GM19238 (cell line): Measurements from ENCODE around the gene PRKAG2.
A peak's percentile ranks its signal among the peaks of the same experiment; 100 is the strongest.

ENCODE experiments used
- DNase-seq: peaks from one replicate; pipeline ENCODE4 v3.0.0; 2011; ENCODE audit warnings: low spot score; ENCODE audit not compliant: insufficient read length

Gene PRKAG2

DNA sequence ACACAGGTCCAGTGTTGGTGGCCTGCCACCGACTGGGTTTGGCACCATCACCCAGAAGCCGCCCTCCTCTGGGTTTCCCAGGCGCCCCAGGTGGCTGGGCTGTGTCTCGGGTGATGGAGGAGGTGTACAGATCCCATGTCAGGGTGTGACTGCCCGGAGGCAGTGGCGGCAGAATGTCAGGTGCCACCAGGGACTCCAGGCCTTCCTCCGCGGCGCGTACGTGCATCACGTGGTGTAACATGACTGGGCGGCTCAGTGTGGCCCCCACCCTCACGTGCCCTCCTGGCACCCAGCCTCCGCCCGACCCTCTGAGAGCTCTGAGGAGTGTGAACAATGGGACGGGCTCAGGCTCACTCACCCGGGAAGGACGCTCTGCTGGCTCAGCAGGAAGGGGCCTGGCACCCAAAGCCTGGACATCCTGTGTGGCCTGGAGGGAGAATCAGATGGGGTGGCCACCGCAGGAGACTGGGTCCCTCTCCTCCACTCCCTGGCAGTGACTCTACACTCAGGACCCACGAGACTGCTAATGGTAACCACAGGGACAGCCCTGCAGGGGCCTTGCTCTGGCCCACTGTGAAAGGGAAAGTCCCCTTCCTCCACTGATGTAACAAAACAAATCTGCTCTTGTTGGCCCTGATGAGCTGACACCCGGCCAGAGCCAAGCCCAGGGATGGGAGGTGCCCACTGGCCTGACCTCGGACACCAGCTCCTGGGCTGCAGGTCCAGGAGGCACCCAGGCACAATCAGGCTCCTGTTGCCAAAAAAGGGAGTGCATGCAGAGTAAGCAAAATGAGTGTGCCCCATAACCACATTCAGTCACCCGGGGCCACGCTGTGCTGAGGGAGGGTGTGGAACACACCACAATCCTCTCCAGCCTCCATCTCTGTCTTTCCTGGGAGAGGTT is 164.8 kb downstream of the PRKAG2 start:
- DNase-seq, result no peak

DNA sequence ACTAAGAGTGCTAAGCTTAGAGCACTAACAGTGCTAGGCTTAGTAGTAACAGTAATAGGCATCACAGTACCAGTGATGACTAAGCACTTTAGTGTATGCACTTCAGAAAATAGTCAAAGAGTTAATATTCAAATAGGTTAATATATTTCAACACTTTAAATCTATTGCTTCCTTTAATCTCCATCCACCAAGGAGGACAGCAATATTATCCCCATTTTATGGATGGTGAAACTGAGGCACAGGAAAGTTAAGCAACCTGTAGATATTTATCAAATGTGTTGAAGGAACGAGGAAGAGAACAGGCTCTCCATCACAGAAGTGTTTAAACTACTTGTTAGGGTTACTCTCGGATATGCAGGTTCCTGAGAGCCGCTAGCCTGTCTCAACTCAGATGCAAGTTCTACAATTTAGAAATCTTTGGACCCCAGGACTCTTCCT is 165.5 kb downstream of the PRKAG2 start:
- DNase-seq, result no peak

DNA sequence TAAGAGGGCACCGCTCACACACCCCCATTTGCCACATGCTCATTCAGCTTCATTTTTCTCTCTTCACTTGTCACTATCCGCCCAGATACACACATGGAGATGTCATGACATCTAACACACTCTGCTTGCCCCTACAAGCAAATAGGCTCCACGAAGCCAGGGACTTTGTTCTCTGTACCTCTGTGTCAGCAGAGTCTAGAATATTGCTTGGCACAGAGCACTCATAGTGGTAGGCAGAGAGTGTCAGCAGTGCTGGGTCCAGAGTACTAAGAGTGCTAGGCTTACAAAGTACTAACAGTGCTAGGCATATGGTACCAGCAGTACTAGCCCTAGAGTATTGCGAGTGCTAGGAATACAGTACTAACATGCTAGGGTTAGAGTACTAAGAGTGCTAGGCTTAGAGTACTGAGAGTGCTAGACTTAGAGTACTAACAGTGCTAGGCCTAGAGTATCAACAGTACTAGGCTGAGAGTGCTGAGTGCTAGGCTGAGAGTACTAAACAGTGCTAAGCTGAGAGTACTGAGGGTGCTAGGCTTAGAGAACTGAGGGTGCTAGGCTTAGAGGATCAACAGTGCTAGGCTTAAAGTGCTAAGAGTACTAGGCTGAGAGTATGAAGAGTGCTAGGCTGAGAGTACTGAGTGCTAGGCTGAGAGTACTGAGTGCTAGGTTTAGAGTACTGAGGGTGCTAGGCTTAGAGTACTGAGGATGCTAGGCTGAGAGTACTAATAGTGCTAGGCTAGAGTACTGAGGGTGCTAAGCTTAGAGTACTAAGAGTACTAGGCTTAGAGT is 166.1 kb downstream of the PRKAG2 start:
- DNase-seq, result no peak

DNA sequence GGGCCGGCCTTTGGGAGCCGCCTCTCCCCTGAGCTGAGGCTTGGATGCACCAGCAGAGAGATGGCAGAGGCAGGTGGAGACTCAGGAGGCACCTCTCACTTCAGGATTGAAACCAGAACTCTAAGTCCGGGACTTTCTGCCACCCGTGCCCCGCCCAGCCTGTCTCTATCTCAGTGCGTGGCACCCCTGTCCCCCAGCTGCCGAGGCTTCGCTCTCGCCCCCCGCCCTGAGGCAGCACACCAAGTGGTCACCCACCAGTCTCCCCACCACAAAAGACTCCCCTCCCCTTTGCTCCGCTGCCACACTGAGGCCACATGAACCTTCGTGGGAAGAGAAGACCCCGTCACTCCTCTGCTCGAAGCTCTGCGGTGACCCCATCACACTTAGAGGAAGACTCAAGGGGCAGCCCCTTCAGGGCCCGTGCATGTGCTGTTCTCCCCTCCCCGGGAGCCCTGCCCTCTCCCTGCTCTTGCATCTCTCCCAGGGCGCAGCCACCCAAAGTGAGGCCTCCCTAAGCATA is 166.7 kb downstream of the PRKAG2 start:
- no peak for DNase-seq

DNA sequence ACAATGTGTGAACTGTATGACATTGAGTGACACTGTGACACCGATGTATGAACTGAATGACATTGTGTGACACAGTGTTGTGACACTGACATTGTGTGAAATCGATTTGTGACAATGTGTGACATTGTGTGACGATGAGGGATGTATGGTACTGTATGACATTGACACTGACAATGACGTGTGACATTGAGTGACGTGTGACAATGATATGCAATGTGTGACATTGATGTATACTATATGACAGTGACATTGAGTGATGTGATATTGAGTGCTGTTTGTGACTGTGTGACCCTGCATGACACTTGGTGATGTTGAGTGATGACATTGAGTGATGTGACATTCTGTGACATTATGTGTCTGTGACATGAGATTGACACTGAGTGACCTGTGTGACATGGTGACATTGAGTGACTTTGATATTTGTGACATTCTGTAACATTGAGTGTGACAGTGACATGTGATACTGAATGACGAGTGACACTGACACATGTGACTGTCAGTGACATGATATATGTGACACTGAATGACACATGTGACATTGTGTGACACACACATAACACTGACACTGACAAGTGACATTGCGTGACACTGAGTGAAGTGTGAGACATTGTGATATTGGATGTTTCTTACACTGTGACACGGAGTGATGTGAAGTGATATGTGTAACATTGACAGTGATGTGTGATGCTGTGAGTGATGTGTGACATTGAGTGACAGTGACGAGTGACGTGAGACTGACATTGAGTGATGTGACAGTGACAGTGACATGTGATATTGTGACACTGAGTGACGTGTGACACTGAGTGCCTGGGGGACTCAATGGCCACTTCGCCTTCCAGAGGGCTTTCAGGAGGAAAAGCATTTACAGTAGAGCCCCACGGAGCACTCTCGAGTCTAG is 167.5 kb downstream of the PRKAG2 start:
- no peak for DNase-seq

DNA sequence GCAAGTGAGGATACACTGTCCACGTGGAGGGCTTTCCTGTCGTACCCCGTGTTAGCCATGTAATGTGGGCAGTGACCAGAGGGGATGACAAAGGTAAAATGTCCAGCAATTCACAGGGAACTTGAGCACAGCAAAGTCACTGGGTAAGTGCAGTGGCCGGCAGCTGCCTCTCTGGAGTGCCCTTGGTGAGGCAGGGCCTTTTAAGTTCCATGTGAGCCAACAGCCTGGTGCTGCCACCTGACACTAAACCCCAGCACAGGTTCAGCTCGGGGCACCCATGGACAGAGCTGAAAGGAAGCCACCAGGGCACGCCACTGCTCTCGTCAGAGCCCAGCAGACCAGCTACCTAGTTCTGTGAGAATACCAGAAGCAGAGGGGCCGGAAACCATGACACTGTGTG is 168.3 kb downstream of the PRKAG2 start:
- no peak for DNase-seq

DNA sequence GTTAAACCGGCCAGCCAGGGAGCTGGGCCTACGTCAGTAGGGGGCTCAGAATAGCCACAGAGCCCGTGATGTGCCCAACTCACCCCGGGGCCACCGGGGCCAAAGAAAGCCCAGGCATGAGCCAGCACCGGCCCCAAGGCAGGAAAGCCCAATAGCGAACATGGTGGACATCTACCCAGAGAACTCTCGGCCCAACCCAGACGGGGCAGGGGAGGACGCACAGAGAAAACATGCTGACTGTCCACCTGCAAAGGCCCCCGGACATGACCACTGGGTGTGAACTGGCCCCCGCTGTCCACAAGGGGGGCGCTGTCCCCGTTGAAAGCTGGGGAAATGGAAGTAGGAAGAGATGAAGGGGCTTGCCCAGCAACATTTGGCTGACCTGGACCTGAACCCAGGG is 169.2 kb downstream of the PRKAG2 start:
- DNase-seq, result no peak

DNA sequence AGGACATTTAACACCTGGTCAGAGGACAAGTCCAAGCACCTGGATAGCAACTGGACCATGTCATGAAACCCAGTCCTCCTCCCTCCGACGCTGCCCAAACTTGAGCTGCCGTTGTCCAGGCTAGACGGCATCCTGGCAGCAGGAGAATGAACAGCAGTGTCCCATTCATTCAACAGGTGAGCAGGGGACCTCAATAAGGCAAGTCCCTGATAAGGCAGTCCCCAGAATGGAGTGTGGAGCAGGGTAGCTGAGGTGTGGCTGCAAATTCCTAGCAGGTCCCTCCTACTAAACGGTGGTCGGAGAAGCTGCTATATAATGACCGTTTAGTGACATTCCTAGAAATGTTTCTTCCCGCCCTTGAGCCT is 169.8 kb downstream of the PRKAG2 start:
- DNase-seq, result no peak

DNA sequence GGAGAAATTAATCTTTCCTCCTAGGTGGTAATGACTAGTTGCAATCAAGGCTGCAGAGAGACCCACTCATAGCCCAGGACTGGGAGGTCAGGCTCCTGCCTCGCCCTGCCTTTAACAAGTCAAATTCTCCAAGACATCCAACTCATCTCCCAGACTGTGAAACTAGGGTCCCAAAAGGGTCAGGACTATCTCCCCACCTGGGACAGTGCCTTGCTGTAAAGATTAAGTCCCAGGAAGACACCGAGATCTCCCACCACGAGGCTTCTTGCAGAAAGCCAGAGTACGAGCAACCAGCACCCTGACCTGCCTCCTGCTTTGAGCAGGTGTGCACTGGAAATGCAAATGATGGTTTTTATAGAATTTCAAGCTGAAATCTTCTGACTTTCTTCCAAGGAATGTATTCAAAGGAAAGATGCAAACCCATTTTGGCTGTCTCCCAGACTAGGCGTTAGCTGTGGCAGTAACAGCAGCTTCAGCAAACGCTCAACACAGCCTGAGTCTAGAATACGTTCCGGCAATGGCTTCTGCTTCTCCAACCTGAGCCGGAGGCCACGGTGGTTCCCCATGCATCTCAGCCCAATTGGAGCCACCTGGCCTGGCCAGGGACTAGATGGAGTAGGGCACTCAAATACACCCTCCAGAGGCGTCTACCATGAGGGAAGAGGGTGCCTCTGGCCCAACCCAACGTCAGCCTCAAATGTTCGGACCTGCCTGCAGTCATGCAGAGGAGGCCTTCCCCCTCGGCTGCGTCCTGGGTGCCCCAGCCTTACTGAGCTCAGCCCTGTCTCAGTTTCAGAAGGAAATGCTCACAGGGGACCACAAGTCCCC is 170.4 kb downstream of the PRKAG2 start:
- no peak for DNase-seq

DNA sequence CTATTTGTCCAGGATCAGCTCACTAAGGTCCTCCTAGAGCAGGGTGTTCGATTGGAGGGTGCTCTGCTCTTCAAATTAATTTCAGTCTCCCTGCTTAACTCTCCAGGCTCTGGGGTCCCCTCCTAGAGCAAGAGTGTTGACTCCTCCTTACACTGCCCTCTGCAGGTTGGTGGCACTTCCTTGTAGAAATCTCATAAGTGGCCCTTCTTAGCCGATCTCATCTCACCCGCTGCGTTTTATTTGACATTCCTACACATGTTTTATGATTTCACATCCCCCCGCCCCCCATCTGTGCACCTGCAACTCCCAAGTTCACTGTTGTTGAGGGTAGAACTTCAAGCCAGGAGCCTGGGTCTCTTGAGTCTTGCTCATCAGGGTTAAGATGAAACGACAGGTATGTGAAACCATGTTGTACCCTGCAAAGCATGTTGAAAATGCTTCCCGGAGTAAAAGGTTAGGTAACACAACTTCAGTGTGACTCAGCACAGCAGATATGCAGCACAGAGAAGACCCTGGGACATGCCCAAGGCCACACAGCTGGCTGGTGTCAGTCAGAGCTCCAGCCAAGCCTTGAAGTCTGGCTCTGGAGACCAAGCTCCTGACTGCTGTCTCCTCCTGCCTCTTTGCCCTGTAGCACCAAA is 171.2 kb downstream of the PRKAG2 start:
- DNase-seq, result peak; percentile 33

DNA sequence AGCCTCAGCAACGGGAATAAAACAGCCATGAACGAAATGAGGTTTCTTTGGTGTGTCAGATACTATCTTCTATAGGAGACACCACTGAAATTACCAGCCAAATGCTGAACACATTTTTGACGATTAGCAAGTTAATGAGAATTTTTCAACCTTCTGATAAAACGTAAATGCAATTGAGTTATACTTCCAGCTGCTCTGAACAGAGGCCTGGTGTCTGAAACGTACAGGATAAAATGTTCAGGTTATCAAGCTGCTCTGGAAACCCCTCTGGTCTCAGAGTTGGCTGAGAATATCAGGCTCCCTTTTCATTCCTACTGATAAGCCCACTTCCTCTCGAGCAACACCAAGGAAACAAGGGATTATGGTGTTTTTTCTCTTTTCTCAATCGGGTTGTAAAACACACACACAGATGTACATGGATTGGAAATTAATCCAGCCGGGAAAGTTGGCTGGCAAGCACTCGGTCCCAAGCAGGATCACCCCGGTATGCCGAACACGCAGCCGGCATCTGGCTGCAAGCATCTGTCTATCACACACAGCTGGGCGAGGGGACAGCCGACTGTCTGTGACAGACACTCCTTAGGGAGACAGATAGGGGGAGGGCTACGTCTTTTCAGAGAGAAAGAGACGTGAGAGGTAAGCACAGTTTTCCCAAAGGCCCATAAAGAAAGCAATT is 171.8 kb downstream of the PRKAG2 start:
- DNase-seq, result no peak

DNA sequence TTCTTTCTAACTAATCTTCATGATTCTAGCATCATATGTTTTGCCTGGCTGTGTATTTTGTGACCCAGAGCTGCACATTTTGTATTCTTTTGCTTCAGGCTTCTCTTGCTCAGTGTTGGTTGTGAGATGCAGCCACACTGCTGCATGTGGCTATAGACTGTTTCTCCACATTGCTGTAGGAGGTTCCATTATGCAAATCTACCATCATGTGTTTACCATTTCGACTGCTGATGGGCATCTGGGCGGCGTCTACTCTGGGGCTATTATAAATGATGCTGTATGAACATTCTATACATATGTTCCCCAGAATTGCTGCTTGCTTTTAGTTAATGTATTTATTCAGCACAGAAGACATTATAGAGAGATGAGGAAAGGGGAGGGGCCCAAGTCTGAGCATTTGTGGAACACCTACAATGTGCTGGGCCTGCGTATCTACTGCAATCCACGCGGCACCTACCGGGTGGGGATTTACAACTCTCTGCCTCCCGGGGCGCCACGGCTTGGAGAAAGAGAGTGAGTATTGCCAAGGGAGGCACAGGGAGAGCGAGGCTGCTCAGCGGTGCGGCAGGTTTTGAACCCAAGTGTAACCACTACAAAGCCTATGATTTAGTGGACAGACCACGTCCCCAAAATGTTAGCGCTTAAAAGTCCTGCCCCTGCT is 172.5 kb downstream of the PRKAG2 start:
- DNase-seq, result no peak

DNA sequence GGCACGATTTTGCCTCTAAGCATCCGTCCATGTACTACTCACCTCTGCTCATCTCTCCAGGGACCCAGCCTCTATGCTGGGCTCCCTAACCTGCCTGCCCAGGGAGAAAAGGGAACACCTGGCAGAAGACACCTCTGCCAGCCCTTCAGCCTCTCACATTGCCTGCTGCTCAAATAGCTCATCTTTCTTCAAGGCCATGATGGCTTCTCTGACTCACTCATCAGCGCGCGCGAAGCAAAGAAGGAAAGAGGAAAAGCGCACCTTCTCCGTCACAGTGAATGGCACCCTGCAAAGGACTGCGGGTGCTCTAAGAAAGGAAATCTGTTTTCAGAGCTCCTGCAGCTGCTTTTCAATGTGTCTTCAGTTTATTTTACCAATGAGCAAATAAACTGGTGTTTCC is 174.0 kb downstream of the PRKAG2 start:
- no peak for DNase-seq

DNA sequence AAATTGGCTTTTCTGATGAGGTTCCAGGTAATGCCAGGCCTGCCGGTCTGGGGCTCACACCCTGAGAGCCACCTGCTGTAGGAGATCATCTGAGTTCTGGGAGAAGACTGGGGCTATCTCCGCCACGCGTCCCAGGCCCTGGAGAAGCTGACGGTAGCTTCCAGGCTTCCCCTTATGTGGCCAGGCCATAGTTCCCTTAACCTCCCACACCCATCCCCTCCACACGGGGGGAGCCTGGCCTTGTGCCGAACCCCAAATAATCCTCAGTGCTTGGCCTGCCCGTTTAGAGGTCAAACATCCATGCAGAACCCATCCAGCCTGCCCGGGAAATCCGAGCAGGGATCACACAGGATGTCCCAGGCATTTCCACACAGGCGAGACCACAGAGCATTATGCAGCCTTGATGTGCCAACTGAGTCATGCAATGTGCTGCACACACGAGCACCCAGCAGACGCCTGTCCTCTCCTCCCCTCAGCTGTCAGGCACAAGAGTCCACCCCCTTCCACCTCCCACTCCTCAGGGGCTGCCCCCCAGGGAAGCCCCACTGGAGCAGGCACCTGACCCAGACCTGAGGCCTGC is 176.2 kb downstream of the PRKAG2 start:
- no peak for DNase-seq

DNA sequence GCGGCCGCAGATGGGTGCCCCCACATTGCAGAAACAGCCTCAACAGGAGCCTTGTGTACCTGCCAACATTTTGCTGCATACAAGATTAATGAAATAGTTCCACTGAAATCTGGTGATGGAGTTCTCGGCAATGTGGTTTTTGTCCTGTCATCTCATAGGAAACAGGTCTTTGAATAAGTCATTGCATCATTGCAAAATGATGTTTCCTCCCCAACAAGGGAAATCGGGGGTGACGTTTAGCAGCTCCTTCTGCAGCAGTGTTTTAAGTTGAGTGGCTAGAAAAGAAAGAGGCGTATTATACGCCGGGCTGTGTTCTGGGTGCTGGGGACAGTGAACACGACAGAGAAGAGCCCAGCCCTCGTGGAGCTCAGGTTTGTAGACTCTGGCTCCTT is 177.0 kb downstream of the PRKAG2 start:
- no peak for DNase-seq

DNA sequence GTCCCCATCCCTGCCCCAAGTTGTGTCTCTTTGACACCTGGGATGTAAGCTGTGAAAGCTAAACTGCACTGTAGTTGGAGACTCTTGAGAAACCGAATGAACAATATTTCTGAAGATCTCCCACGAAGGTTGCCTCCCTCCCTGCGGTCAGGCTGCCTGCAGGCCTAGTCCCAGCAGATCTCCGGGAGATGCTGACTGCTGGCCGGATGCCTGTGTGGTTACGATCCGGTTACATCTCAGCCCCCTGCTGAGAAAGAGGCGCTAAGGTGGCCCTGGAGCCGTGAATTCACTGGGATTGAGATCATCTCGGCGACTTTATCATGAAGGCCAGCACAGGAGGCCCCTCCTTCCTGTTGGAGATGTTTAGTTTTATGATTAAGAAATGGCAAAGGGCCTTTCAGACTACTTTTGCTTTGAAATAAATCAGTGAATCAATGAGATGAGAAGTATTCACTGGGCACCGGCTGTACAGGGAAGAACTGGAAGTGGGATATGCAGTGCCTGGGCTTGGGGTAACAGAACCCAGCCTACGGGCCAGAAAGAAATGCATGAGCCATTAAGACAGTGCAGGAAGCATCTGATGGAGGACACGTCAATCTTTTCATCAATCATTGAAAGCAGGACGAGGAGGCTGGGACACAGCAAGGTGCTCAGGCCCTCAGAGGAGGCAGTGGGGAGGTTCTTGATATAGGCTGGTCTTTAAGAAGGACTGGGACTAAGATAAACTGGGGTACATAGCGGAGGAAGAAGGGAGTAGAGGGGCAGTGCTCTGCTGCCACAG is 177.6 kb downstream of the PRKAG2 start:
- no peak for DNase-seq

DNA sequence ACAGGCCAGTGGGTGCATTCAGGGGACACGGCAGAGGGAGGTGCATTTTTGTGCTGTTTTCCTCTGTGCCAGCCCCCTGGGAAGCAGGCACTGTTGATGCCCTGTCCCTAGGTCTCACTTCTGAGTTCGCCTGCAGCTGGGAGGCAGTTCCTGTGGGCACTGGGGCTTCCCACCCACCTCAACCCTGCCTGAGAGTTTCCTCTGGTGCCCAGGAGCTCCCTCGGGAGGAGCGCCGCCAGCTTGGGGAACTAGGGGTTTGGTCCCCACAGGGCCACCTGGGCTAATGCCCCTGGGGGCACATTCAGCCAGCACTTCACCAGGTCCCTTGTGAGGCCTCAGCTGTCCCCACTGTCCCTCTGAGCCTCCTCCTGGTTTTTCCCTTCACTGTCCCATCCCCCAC is 179.0 kb downstream of the PRKAG2 start:
- DNase-seq, result no peak

DNA sequence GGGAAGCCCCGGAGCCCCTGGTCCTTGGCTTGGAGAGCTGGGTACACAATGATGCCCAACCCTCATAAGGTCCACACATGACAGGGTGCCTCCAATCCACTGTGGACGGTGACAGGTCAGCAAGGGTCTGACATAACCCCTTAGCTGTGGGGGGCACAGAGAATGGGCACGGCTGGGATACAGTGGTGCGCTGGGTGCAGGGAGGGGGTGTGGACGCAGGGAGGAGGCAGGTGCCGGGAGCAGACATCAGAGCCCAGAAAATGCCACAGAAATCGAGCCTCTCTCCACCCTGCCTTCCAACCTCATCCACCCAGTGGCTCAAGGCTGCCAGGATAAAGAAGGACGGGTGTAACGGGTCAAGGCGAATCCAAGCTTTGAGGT is 179.4 kb downstream of the PRKAG2 start:
- DNase-seq, result no peak
